Mesenteric fat pad (tissue), 1 donor: Measurements from ENCODE around the gene API5. TPM values are rescaled to one million over a fixed set of nuclear protein-coding genes. Genes with fewer than 3 reads are reported as not detected.

ENCODE experiments used
- DNase-seq: peaks from one replicate; pipeline ENCODE4 v3.0.0-alpha.2; 2020; ENCODE audit warnings: low spot score
- total RNA-seq: library from RNA; stranded (reverse); fragmentation: NEBNext Ultra II Directional; extraction: Animal tissue kit (Norgen Biotek cat#: 25700); gene quantifications from one replicate; pipeline ENCODE4 v1.2.1, GENCODE V29; 2021
- donor health status: DM: yes; HTN: yes; CAD: no.

The API5 gene
- total RNA-seq, 1 donor from 2014 or later: 67.6 TPM

- DNase-seq: peak; percentile 99
Observed at GRCh38 chr11:43358801-43359421, 47.1 kb downstream of the API5 start, which contains the start of gene TTC17. TSS of gene TTC17 (plus strand) at chr11:43358920. CDS start at chr11:43358955, 35 bp downstream.

DNA sequence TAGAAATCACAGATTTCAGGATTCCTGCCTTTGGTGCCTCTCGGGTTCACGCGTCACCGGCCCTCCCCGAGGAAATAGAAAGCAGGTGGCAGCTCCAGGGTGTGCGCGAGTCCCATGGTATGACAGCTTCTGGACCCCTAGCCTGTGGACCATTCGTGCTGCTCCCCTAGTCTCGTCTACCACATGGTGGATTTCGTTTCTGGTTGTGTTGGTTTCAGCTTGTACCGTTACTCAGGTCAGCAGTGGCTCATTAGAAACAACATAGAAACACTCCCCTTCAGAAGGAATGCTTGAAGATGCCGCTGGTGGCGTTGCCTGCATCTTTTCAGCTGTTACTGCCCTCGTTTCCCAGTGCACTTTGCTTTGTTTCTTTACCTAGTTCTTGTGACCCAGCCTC is 47.6 kb downstream of the API5 start:
- no peak for DNase-seq

- DNase-seq: no peak
Observed at GRCh38 chr11:43360361-43361032, 48.7 kb downstream of the API5 start.

DNA sequence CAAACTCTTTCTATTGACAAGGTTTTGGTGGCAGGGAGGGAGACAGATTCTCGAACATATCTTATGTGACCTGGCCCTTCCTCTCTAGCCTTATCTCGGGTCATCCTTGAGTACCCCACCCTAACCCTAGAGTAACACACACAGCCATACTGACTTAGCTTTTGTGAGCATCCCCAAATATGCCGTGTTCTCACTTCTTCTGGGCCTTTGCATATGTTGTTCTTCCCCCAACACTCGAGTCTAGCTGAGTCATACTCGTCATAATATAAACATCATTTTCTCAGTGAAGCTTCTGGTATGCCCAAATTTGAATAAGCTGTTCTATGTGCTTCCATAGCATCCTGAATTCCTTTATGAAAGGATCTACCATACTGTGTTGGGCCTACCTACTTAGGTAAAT is 54.9 kb downstream of the API5 start:
- DNase-seq: no peak

DNA sequence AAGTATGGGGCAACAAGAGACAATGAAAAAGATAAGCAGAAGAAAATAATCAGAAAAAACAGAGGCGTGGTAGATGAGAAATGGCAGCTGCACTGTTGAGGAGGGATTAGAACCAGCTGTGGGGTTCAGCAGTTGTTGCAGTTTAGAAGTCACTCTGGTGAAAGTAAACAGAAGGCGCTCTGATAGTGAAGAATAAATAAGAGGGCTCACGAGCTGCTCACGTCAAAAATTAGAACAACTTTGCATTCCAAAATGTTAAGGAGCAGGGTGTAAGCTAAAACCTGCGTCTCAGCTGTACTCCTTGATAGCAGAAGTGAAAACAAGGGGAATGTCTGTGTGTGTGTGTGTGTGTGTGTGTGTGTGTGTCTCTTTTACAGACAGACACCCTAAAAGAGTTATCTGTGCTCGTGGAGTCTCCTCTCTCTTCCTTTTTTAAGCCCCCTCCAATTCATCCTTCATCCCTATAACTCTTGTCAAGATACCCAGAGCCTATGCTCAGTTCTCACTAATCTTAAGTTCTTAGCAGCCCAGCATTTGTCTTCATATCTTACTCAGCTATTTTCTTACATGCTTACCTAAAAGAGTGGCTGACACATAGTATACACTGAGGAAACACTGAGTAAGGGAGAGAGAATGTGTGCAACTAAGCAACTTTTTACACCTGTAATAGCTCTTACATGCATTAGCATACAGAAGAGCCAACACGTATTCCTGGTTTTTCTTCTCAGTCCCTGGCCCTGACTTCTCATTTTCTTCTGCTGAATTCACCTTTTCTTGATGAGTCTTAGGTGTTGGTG is 55.8 kb downstream of the API5 start:
- DNase-seq: no peak

- DNase-seq: no peak
Observed at GRCh38 chr11:43376065-43376464, 64.3 kb downstream of the API5 start.

- DNase-seq: no peak
Observed at GRCh38 chr11:43376594-43376993, 64.8 kb downstream of the API5 start.

DNA sequence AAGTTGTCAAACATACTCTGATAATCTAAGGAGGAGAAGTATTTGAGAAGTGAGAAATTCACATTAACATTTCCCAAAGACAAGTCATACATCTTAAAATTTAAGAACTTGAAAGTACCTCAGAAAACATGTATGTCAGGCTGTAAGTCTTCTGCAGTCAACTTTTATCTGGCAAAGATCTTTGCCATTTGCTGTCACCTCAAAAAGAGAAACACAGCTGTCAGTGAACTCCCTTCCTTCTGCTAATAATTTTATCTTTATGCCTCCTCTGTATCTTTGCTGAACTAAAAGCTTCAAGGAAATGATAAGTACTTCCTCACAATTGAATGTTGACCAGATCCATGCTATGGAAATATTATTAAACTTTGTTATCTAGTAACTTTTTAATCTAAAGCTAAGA is 65.6 kb downstream of the API5 start:
- DNase-seq: no peak

DNA sequence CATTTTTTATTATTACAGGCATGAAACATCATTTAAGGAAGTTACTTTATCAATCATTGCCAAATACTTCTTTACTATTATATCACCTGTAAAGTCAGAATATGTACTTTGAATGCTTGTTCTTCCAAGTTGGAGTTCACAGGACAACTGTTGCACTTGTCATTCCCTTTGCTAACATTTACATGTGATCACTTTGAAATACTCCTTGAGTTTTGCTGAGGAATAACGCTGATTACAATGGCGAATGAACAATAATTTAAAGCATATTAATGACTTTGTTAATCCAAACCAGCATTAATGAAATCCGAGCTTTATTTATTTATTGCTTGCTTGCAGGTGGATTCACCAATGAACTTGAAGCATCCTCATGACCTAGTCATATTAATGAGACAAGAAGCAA is 67.1 kb downstream of the API5 start:
- no peak for DNase-seq

GRCh38 chr11:43381802-43382201 is 70.0 kb downstream of the API5 start:
- DNase-seq: no peak

- no peak for DNase-seq
Observed at GRCh38 chr11:43382614-43383013, 70.8 kb downstream of the API5 start.

DNA sequence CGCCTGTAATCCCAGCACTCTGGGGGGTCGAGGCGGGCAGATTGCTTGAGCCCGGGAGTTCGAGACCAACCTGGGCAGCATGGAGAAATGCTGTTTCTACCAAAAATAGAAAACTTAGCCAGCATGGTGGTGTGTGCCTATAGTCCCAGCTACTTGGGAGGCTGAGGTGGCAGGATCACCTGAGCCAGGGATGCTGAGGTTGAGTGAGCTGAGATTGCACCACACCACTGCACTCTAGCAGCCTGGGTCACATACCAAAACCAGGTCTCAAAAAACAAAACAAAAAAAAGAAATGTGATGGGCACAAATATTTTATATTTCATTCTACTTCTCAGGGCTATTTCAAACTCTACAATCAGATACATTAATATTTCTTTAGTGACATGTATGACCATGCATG is 72.6 kb downstream of the API5 start:
- DNase-seq: no peak

DNA sequence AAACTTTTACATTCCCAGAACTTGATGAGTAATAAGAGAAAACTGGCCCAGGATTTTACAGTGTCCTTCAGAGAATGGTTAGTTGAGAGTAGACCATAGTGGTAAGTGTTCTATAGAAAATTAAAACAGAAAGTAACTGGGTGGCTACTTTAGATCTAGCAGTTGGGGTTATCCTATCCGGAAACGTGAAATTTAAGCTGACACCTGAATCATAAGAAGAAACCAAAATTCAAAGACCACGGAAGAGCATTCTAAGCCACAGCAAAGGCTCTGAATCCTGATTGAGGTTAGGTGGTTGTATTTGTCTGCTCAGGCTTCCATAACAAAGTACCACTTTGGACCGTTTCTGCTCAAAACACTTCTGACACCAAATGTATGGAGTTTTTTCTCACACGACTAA is 80.9 kb downstream of the API5 start:
- DNase-seq: no peak

GRCh38 chr11:43393765-43394355 is 82.1 kb downstream of the API5 start:
- no peak for DNase-seq

Other genes with a start within 250 kb of the API5 start
- 69.3 TPM for gene TTC17, start 46.9 kb downstream of the API5 start, total RNA-seq